ENCODE results near the gene CAMKK2.
"Not testable (repeated sequence)": the region's sequence is repeated elsewhere in the genome, so short reads cannot be mapped to it uniquely, and the experiment has no call there.

CAMKK2 gene

GRCh38 chr12:121288986-121289385 is 7.5 kb downstream of the CAMKK2 start:
- Histone ChIP-seq H3K27ac (ENCODE audit: low read depth in 2 of 2, low read length in 2 of 2) (no peak overlapping the region), H3K4me3 (ENCODE audit: low read length in 2 of 2) (no peak overlapping the region)

DNA sequence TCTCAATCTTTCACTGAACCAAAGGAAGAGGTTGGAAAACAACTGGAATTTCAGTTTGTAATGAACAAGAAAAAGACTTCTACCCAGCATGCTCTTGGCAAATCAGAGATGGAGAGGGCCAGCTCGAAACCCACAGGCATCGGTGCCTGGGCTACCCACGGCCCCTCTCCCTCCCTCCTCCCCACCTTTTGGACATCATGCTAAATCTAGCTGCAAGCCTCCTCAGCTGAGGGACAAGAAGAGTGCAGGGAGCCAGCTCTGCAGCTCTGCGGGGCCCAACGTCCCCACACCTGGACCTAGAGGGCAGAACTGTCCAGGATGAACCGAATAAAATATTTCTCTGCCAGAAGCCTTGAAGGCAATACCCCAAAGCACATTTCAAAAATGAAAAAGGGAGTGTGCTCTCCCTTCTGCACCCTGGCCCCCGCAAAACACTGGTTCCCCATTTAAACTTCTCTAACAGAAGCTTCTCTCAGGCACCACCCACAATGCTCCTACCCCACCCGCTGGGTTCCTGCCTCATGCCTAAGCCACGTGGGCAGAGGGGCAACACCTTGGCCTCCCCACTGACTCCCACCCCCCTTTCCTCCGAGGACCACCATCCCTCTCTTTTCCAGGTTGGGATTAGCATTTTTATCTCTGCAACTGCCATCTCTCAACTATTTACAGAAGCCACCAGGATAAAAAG is 8.2 kb downstream of the CAMKK2 start:
- H3K4me3 ChIP-seq (ENCODE audit: low read length in 2 of 2): no peak overlapping the region
- H3K27ac ChIP-seq (ENCODE audit: low read depth in 2 of 2, low read length in 2 of 2): no peak overlapping the region
- no peak overlapping the region for H3K9ac ChIP-seq (ENCODE audit: low read depth in 1 of 2, low read length in 2 of 2)
- no peaks in the 10 kb centered on the region for H3K4me1 ChIP-seq (ENCODE audit: control insufficient read depth in 2 of 2, insufficient read depth in 2 of 2, low read length in 2 of 2)
- H3K9me3 ChIP-seq (ENCODE audit: control insufficient read depth in 2 of 2, low read length in 2 of 2): no peaks in the 10 kb centered on the region
- H3K36me3 ChIP-seq (ENCODE audit: control insufficient read depth in 2 of 2, insufficient read depth in 2 of 2, low read length in 2 of 2): peaks cover 0 to 1% of the 10 kb centered on the region in 2 donors
- H3K27me3 ChIP-seq (ENCODE audit: control insufficient read depth in 2 of 2, insufficient read depth in 2 of 2, low read length in 2 of 2): no peaks in the 10 kb centered on the region

More at GRCh38 chr12:121288986-121289385, 7.5 kb downstream of the CAMKK2 start:
- Histone ChIP-seq H3K27me3 (ENCODE audit: control insufficient read depth in 2 of 2, insufficient read depth in 2 of 2, low read length in 2 of 2) (no peaks in the 10 kb centered on the region), H3K9me3 (ENCODE audit: control insufficient read depth in 2 of 2, low read length in 2 of 2) (no peaks in the 10 kb centered on the region), H3K9ac (ENCODE audit: low read depth in 1 of 2, low read length in 2 of 2) (no peak overlapping the region), H3K4me1 (ENCODE audit: control insufficient read depth in 2 of 2, insufficient read depth in 2 of 2, low read length in 2 of 2) (no peaks in the 10 kb centered on the region), H3K36me3 (ENCODE audit: control insufficient read depth in 2 of 2, insufficient read depth in 2 of 2, low read length in 2 of 2) (no peaks in the 10 kb centered on the region)

- H3K4me1 ChIP-seq (ENCODE audit: control insufficient read depth in 2 of 2, insufficient read depth in 2 of 2, low read length in 2 of 2): no peaks in the 10 kb centered on the region
- peaks cover under 1 to 2% of the 10 kb centered on the region in 2 donors for H3K36me3 ChIP-seq (ENCODE audit: control insufficient read depth in 2 of 2, insufficient read depth in 2 of 2, low read length in 2 of 2)
- H3K27me3 ChIP-seq (ENCODE audit: control insufficient read depth in 2 of 2, insufficient read depth in 2 of 2, low read length in 2 of 2): no peaks in the 10 kb centered on the region
- H3K4me3 ChIP-seq (ENCODE audit: low read length in 2 of 2): no peak overlapping the region
- H3K27ac ChIP-seq (ENCODE audit: low read depth in 2 of 2, low read length in 2 of 2): no peak overlapping the region
- H3K9me3 ChIP-seq (ENCODE audit: control insufficient read depth in 2 of 2, low read length in 2 of 2): no peaks in the 10 kb centered on the region
- no peak overlapping the region for H3K9ac ChIP-seq (ENCODE audit: low read depth in 1 of 2, low read length in 2 of 2)
These were observed 9.1 kb downstream of the CAMKK2 start for GRCh38 chr12:121287267-121287954.

DNA sequence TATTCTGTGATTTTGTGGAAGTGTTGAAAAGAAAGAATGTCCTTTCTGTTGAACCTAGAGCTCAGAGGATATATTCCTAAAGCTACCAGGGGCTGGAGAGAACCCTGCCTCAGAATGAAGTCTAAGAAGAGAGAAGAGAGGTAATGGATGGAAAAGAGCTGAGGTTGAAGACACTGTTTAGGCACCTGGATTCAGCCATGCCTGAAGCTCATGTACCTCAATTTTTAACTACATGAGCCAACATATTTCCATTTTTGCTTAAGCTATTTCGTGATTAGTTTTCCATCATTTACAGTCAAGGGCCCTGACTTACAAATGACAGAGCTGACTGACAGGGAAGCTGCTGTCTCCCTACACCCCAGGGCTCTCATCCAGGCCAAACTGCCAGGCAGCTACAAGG is 10.7 kb downstream of the CAMKK2 start:
- Histone ChIP-seq H3K27me3 (ENCODE audit: control insufficient read depth in 2 of 2, insufficient read depth in 2 of 2, low read length in 2 of 2) (no peaks in the 10 kb centered on the region), H3K4me1 (ENCODE audit: control insufficient read depth in 2 of 2, insufficient read depth in 2 of 2, low read length in 2 of 2) (no peaks in the 10 kb centered on the region), H3K9me3 (ENCODE audit: control insufficient read depth in 2 of 2, low read length in 2 of 2) (no peaks in the 10 kb centered on the region), H3K27ac (ENCODE audit: low read depth in 2 of 2, low read length in 2 of 2) (no peak overlapping the region), H3K36me3 (ENCODE audit: control insufficient read depth in 2 of 2, insufficient read depth in 2 of 2, low read length in 2 of 2) (peaks cover 2 to 3% of the 10 kb centered on the region in 2 donors), H3K9ac (ENCODE audit: low read depth in 1 of 2, low read length in 2 of 2) (no peak overlapping the region), H3K4me3 (ENCODE audit: low read length in 2 of 2) (no peak overlapping the region)

DNA sequence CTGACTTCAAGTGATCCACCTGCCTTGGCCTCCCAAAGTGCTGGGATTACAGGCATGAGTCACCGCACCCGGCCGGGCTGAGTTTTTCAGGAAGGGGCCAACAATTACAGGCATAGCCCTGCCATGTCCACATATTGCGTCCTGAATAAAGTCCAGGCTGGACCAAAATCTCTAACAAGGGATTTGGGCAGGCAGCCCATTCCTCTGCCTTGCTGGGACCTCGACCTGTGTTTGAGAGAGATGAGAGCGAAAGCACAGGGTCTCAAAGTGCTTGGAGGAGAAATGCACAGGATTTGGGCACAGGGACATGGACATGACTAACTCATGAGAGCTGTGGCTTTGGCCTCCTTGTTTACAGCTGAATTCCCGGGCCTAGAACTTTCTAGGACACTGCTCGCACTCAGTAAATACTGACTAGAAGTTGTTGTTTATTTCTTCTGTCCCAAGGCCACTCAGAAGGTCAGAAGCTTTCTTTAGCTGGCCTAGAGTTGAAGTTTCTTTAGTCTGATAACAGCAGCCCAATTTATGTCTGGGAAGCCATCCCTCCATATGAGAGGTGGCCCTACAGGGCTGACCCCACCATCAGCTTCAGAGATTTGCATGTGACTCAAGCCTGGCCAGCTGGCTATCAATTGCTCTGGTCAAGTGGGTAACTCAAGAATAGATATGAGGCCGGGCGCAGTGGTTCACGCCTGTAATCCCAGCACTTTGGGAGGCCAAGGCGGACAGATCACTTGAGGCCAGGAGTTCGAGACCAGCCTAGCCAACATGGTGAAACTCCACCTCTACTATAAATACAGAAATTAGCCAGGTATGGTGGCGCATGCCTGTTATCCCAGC is 11.7 kb downstream of the CAMKK2 start:
- Histone ChIP-seq H3K9me3 (ENCODE audit: control insufficient read depth in 2 of 2, low read length in 2 of 2) (no peaks in the 10 kb centered on the region), H3K4me1 (ENCODE audit: control insufficient read depth in 2 of 2, insufficient read depth in 2 of 2, low read length in 2 of 2) (no peaks in the 10 kb centered on the region), H3K4me3 (ENCODE audit: low read length in 2 of 2) (no peak overlapping the region), H3K9ac (ENCODE audit: low read depth in 1 of 2, low read length in 2 of 2) (no peak overlapping the region), H3K27ac (ENCODE audit: low read depth in 2 of 2, low read length in 2 of 2) (peak overlapping the region in 1 of 2 donors; percentile 39), H3K36me3 (ENCODE audit: control insufficient read depth in 2 of 2, insufficient read depth in 2 of 2, low read length in 2 of 2) (peaks cover 2 to 3% of the 10 kb centered on the region in 2 donors), H3K27me3 (ENCODE audit: control insufficient read depth in 2 of 2, insufficient read depth in 2 of 2, low read length in 2 of 2) (no peaks in the 10 kb centered on the region)

GRCh38 chr12:121283841-121284240 is 12.7 kb downstream of the CAMKK2 start:
- H3K36me3 ChIP-seq (ENCODE audit: control insufficient read depth in 2 of 2, insufficient read depth in 2 of 2, low read length in 2 of 2): peaks cover 2 to 3% of the 10 kb centered on the region in 2 donors
- H3K4me3 ChIP-seq (ENCODE audit: low read length in 2 of 2): no peak overlapping the region
- H3K4me1 ChIP-seq (ENCODE audit: control insufficient read depth in 2 of 2, insufficient read depth in 2 of 2, low read length in 2 of 2): peaks cover 0 to 2% of the 10 kb centered on the region in 2 donors
- no peak overlapping the region for H3K9ac ChIP-seq (ENCODE audit: low read depth in 1 of 2, low read length in 2 of 2)
- no peak overlapping the region for H3K27ac ChIP-seq (ENCODE audit: low read depth in 2 of 2, low read length in 2 of 2)
- H3K9me3 ChIP-seq (ENCODE audit: control insufficient read depth in 2 of 2, low read length in 2 of 2): no peaks in the 10 kb centered on the region
- no peaks in the 10 kb centered on the region for H3K27me3 ChIP-seq (ENCODE audit: control insufficient read depth in 2 of 2, insufficient read depth in 2 of 2, low read length in 2 of 2)

DNA sequence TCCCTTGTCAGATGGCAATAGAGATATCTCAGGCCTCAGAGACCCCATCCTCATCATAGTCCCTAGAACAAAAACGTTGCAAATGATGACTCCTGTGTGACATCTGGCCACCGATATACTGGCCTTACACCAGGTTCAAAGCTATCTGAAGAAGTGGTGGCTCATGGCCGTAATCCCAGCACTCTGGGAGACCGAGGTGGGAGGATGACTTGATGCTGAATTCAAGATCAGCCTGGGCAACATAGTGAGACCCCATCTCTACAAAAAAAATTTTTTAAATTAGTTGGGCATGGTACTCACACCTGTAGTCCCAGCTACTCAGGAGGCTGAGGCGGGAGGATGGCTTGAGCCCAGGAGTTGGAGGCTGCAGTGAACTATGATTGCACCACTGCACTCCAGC is 13.1 kb downstream of the CAMKK2 start:
- no peaks in the 10 kb centered on the region for H3K9me3 ChIP-seq (ENCODE audit: control insufficient read depth in 2 of 2, low read length in 2 of 2)
- no peak overlapping the region for H3K9ac ChIP-seq (ENCODE audit: low read depth in 1 of 2, low read length in 2 of 2)
- H3K36me3 ChIP-seq (ENCODE audit: control insufficient read depth in 2 of 2, insufficient read depth in 2 of 2, low read length in 2 of 2): peaks cover 2 to 3% of the 10 kb centered on the region in 2 donors
- no peak overlapping the region for H3K27ac ChIP-seq (ENCODE audit: low read depth in 2 of 2, low read length in 2 of 2)
- H3K4me3 ChIP-seq (ENCODE audit: low read length in 2 of 2): no peak overlapping the region
- peaks cover 0 to 2% of the 10 kb centered on the region in 2 donors for H3K4me1 ChIP-seq (ENCODE audit: control insufficient read depth in 2 of 2, insufficient read depth in 2 of 2, low read length in 2 of 2)
- no peaks in the 10 kb centered on the region for H3K27me3 ChIP-seq (ENCODE audit: control insufficient read depth in 2 of 2, insufficient read depth in 2 of 2, low read length in 2 of 2)

- H3K27me3 ChIP-seq (ENCODE audit: control insufficient read depth in 2 of 2, insufficient read depth in 2 of 2, low read length in 2 of 2); H3K9me3 ChIP-seq (ENCODE audit: control insufficient read depth in 2 of 2, low read length in 2 of 2); H3K9ac ChIP-seq (ENCODE audit: low read depth in 1 of 2, low read length in 2 of 2); H3K36me3 ChIP-seq (ENCODE audit: control insufficient read depth in 2 of 2, insufficient read depth in 2 of 2, low read length in 2 of 2); H3K27ac ChIP-seq (ENCODE audit: low read depth in 2 of 2, low read length in 2 of 2); H3K4me3 ChIP-seq (ENCODE audit: low read length in 2 of 2); H3K4me1 ChIP-seq (ENCODE audit: control insufficient read depth in 2 of 2, insufficient read depth in 2 of 2, low read length in 2 of 2): not testable (repeated sequence)
These were observed 13.6 kb downstream of the CAMKK2 start for GRCh38 chr12:121282910-121283309.

DNA sequence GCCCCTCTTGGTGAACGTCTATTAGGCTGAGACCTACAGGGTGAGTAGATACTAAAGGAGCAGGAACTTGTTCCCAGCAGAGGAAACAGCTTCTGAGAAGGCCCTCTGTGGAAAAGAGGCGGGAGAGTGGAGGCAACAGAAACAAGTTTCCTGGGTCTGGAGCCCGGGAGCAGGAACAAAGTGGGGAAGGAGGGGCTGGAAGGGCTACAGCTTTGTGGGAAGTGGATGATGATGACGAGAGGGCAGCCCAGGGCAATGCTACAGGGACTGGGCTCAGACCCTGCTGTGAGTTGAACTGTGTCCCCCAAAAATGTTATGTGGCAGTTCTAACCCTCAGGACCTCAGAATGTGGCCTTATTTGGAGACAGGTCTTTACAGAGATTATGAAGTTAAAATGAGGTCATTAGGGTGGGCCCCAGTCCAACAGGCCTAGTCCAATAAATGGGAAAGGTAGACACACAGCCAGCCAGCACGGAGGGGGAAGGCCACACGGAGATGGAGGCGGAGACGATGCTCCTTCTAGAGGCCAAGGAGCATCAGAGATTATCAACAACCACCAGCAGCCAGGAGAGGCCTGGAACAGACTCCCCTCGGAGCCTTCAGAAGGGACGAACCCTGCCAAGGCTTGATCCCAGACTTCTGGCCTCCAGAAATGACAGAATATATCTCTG is 14.3 kb downstream of the CAMKK2 start:
- Histone ChIP-seq H3K4me3 (ENCODE audit: low read length in 2 of 2) (no peak overlapping the region), H3K9me3 (ENCODE audit: control insufficient read depth in 2 of 2, low read length in 2 of 2) (no peaks in the 10 kb centered on the region), H3K36me3 (ENCODE audit: control insufficient read depth in 2 of 2, insufficient read depth in 2 of 2, low read length in 2 of 2) (peaks cover 3 to 6% of the 10 kb centered on the region in 2 donors), H3K27me3 (ENCODE audit: control insufficient read depth in 2 of 2, insufficient read depth in 2 of 2, low read length in 2 of 2) (no peaks in the 10 kb centered on the region), H3K9ac (ENCODE audit: low read depth in 1 of 2, low read length in 2 of 2) (no peak overlapping the region), H3K4me1 (ENCODE audit: control insufficient read depth in 2 of 2, insufficient read depth in 2 of 2, low read length in 2 of 2) (peaks cover 0 to 2% of the 10 kb centered on the region in 2 donors), H3K27ac (ENCODE audit: low read depth in 2 of 2, low read length in 2 of 2) (peak overlapping the region in 1 of 2 donors; percentile 13)
